Right cardiac atrium (tissue), 5 donors: ENCODE measurements around the gene EPHB1. TPM values are rescaled to one million over a fixed set of nuclear protein-coding genes. Genes with fewer than 3 reads are reported as not detected.

ENCODE experiments used
- ATAC-seq, 2 donors: fragments of 200-7000 bp; cut with Tn5 transposase; one replicate each; pipeline versions ENCODE4 v1.8.0 to v1.9.1; 2020; ENCODE audit warnings: moderate library complexity in 2 of 2, mild to moderate bottlenecking in 1 of 2
- DNase-seq, 3 donors: peaks; one replicate each; pipeline ENCODE4 v3.0.0-alpha.2; 2020
- H3K27ac ChIP-seq: one replicate; pipeline ENCODE4 v1.5.1; 2013; ENCODE audit warnings: mild to moderate bottlenecking, low read length, control low read depth, moderate library complexity
- H3K27me3 ChIP-seq: one replicate; pipeline ENCODE4 v1.6.1; 2013; ENCODE audit not compliant: control insufficient read depth, insufficient read depth
- H3K4me1 ChIP-seq: one replicate; pipeline ENCODE4 v1.6.1; 2013; ENCODE audit warnings: low read length; ENCODE audit not compliant: control insufficient read depth, insufficient read depth
- H3K4me3 ChIP-seq: one replicate; pipeline ENCODE4 v1.5.1; 2013; ENCODE audit warnings: low read length, control low read depth
- H3K9me3 ChIP-seq: one replicate; pipeline ENCODE4 v1.6.1; 2013; ENCODE audit warnings: low read length; ENCODE audit not compliant: control insufficient read depth
- WGBS: extraction: QIAGEN DNeasy Blood & Tissue Kit; methylation state at CpG from one replicate; pipeline ENCODE4 v1.1.7; 2013; 5-methylcytosine and 5-hydroxymethylcytosine counted together
- intact Hi-C, 4 donors: fragments of 100-400 bp; cut with DNase I; formaldehyde crosslinking; loops; one replicate each; pipeline versions ENCODE4 v1.11.0 to v1.14.0; 2022 to 2023
- polyA plus RNA-seq: library from polyadenylated mRNA; stranded (reverse); fragments of 200-250 nt; gene quantifications from one replicate; pipeline ENCODE4 v1.2.3, GENCODE V29; 2013
- total RNA-seq, 4 donors: library from RNA; stranded (reverse); fragmentation: NEBNext Ultra II Directional; extraction: Animal tissue kit (Norgen Biotek cat#: 25700); gene quantifications; one replicate each; pipeline ENCODE4 v1.2.1, GENCODE V29; 2021
- donor health status: healthy with polysubstance abuse.
- donor health status: DM: no; HTN: yes; CAD: no.
- donor health status: DM: no; HTN: no; CAD: no.
- donor health status: DM: no; HTN: yes; CAD: no; lungs with severe emphysema.
- donor health status: DM: yes; HTN: yes; CAD: no.

Gene EPHB1
- total and polyA plus RNA-seq, 5 donors = 0.23 to 1.6 (median 1.1) TPM

- H3K27ac ChIP-seq = no peak overlapping the region
- DNase-seq = no peak
- no peaks in the 10 kb centered on the region for H3K4me1 ChIP-seq
- no peaks in the 10 kb centered on the region for H3K27me3 ChIP-seq
- ATAC-seq = no peak
- H3K9me3 ChIP-seq = no peaks in the 10 kb centered on the region
- H3K4me3 ChIP-seq = no peak overlapping the region
- 94% methylated on average over 6 of the region's 6 CpGs for whole genome bisulfite sequencing
- intact Hi-C loops = no loop called here
Observed at GRCh38 chr3:134849561-134849960, 54.5 kb downstream of the EPHB1 start.

DNA sequence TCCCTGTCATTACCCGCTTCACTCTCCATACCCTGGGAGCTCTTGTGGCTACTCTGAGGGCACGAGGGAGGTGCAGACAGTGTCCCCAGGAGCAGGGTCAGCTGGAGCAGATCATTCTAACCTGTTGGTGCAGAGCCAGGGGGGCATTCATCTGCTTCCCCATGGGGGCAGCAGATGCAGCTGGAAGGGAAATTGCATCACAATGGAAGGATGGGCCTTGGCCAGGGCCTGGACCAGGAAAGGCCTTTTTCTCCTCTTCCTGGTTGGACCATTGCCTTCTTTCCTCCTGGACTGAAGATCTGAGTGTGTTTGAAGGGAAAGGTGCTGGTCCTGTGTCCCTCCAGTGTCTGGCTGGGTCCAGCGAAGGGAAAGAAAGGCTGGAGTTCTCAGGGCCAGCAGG is 55.7 kb downstream of the EPHB1 start:
- no peak overlapping the region for H3K27ac ChIP-seq
- no peaks in the 10 kb centered on the region for H3K27me3 ChIP-seq
- no peak overlapping the region for H3K4me3 ChIP-seq
- H3K4me1 ChIP-seq = no peaks in the 10 kb centered on the region
- intact Hi-C loops = no loop called here
- ATAC-seq = no peak
- DNase-seq = no peak
- no peaks in the 10 kb centered on the region for H3K9me3 ChIP-seq
- WGBS = 69% methylated on average over 3 of the region's 3 CpGs

DNA sequence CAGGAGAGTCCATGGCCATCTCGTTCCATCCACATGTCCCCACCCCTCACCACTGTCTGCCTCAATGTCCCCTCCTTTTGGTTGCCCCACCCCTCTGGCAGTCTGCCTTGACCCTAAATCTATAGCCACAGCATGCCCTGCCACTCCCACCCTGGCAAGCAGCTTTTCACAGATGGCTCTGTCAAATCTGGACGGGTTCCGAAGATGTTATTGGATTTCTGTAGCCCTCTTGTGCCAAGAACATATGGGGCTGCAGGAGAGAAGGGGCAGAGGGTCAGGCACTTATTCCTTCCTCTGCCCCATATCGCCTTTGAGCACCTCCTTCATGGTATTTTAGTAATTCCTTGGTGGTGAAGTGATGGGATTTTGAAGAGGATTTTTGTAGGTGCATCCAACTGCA is 57.1 kb downstream of the EPHB1 start:
- Histone ChIP-seq H3K9me3 (no peaks in the 10 kb centered on the region), H3K27ac (no peak overlapping the region), H3K4me3 (no peak overlapping the region), H3K4me1 (no peaks in the 10 kb centered on the region), H3K27me3 (no peaks in the 10 kb centered on the region)
- ATAC-seq (no peak), DNase-seq (no peak)
- intact Hi-C loops = no loop called here
- 61% methylated on average over 4 of the region's 4 CpGs for WGBS

- no peaks in the 10 kb centered on the region for H3K9me3 ChIP-seq
- no peaks in the 10 kb centered on the region for H3K27me3 ChIP-seq
- H3K27ac ChIP-seq = no peak overlapping the region
- H3K4me3 ChIP-seq = no peak overlapping the region
- ATAC-seq (no peak), DNase-seq (no peak)
- no peaks in the 10 kb centered on the region for H3K4me1 ChIP-seq
- 68% methylated on average over 4 of the region's 4 CpGs for whole genome bisulfite sequencing
- intact Hi-C loops = no loop called here
Observed at GRCh38 chr3:134852893-134853351, 57.9 kb downstream of the EPHB1 start.

DNA sequence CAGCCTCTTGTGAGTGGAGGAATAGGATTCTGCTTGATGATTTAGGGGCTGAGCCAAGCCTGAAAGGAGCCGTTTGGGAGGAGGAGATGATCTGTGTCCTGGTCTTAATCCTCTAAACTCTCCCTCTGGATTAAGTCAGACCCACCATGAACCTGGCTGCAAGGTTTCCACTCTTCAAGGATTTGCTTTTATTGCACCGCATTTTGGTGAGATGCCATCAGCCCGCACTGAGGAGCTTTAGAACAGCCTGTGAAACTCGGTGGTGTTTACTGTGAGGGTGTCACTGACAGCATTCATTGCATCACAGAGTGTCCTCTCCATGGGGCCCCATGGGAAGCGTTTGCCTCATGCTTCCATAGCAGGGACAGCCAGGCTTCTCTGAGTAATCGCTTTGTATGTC is 59.2 kb downstream of the EPHB1 start:
- no peaks in the 10 kb centered on the region for H3K27me3 ChIP-seq
- intact Hi-C loops = no loop called here
- 71% methylated on average over 6 of the region's 6 CpGs for WGBS
- DNase-seq (no peak), ATAC-seq (no peak)
- H3K4me1 ChIP-seq = no peaks in the 10 kb centered on the region
- no peak overlapping the region for H3K4me3 ChIP-seq
- H3K27ac ChIP-seq = no peak overlapping the region
- no peaks in the 10 kb centered on the region for H3K9me3 ChIP-seq

DNA sequence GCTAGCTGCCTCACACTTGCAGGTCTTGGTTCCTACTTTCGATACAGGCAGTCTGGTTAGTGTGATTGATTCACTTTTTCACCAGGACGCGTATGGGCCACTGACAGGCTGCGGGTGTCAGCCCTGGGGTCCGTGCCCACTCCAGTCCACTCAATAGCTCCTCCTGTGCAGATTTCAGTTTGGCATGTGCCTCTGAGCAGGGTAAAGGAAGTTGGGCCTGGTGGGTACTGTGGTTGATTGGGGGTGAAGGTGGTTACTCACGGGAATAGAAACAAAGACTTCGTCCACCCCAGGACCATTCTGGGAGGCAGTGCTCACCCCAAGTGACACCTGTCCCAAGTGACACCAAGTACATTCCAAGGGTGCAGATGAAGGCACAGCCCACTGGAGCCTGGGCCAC is 62.3 kb downstream of the EPHB1 start:
- no peaks in the 10 kb centered on the region for H3K9me3 ChIP-seq
- H3K4me1 ChIP-seq = no peaks in the 10 kb centered on the region
- H3K27ac ChIP-seq = no peak overlapping the region
- no peak overlapping the region for H3K4me3 ChIP-seq
- no peak for DNase-seq
- 88% methylated on average over 7 of the region's 7 CpGs for WGBS
- no peaks in the 10 kb centered on the region for H3K27me3 ChIP-seq
- no peak for ATAC-seq
- intact Hi-C loops = no loop called here

- no peaks in the 10 kb centered on the region for H3K9me3 ChIP-seq
- ATAC-seq (no peak), DNase-seq (no peak)
- no peak overlapping the region for H3K4me3 ChIP-seq
- H3K27me3 ChIP-seq = no peaks in the 10 kb centered on the region
- intact Hi-C loops = no loop called here
- no peaks in the 10 kb centered on the region for H3K4me1 ChIP-seq
- H3K27ac ChIP-seq = no peak overlapping the region
Observed at GRCh38 chr3:134857776-134858362, 62.8 kb downstream of the EPHB1 start.

GRCh38 chr3:134858441-134859035 is 63.5 kb downstream of the EPHB1 start:
- no peaks in the 10 kb centered on the region for H3K9me3 ChIP-seq
- intact Hi-C loops = no loop called here
- no peak overlapping the region for H3K27ac ChIP-seq
- 45% methylated on average over 7 of the region's 7 CpGs for WGBS
- DNase-seq (no peak), ATAC-seq (no peak)
- no peaks in the 10 kb centered on the region for H3K4me1 ChIP-seq
- H3K27me3 ChIP-seq = no peaks in the 10 kb centered on the region
- H3K4me3 ChIP-seq = no peak overlapping the region

GRCh38 chr3:134859341-134859740 is 64.3 kb downstream of the EPHB1 start:
- no peaks in the 10 kb centered on the region for H3K4me1 ChIP-seq
- no peak overlapping the region for H3K4me3 ChIP-seq
- WGBS = 76% methylated on average over 1 of the region's 1 CpG
- no peak overlapping the region for H3K27ac ChIP-seq
- no peaks in the 10 kb centered on the region for H3K27me3 ChIP-seq
- intact Hi-C loops = no loop called here
- ATAC-seq (no peak), DNase-seq (no peak)
- H3K9me3 ChIP-seq = no peaks in the 10 kb centered on the region

DNA sequence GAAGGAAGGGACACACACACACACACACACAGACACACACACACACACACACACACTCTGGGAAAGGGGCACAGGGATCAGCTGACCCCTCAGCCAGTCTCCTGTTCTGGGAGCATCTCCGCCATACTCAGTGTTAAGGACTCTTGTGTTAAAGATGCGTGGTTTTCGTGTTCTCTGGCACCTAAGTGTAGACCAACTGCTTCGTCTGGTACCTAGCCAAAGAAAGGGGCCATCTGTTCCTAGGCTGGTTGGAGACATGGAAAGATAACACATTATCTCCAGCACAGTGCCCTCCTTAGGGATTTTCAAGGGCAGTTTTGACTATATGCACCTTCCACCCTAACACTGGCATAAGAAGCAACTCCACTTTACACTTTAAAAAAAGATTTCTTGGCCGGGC is 65.1 kb downstream of the EPHB1 start:
- 85% methylated on average over 5 of the region's 5 CpGs for WGBS
- ATAC-seq (no peak), DNase-seq (no peak)
- Histone ChIP-seq H3K9me3 (no peaks in the 10 kb centered on the region), H3K4me3 (no peak overlapping the region), H3K27ac (no peak overlapping the region), H3K4me1 (no peaks in the 10 kb centered on the region), H3K27me3 (no peaks in the 10 kb centered on the region)
- intact Hi-C loops = no loop called here

DNA sequence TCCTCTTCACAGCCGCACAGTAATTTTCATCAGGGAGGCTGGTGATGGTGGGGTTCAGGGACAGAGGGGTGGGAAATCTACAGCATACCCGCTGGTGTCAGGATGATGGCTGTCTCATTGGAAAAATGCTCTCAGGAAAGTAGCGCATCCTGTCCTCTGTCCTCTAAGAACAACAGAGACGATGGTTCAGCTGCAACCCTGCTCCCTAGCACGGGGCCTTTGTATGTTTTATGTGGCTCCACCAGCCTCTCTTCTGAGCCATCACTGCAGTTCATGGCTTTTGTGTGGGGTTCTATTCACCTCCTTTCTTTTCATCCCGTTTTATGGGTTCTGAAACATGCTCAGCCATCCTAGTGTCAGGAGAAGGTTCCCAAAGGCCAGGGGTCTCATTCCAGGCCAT is 68.9 kb downstream of the EPHB1 start:
- intact Hi-C loops = no loop called here
- H3K4me1 ChIP-seq = no peaks in the 10 kb centered on the region
- WGBS = 67% methylated on average over 6 of the region's 6 CpGs

DNA sequence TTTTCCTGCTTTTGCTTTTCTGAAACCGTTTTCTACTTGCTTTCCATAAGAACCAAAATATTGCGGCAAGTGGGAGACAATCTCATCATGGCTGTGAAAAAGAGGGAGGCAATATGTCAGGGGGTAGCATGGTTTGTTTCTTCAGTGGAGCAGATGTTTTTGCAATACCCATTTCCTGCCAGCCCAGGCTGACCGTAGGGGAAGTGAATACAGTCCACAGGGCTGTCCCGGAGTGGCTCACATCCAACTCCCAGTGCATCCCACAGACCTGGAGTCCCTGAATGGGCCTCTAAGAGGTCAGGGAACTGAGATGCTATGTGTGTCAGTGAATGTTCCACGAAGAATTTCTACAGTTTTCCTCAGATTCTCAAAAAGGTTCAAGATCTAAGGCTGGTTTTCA is 69.6 kb downstream of the EPHB1 start:
- no peaks in the 10 kb centered on the region for H3K9me3 ChIP-seq
- no peaks in the 10 kb centered on the region for H3K27me3 ChIP-seq
- H3K4me1 ChIP-seq = no peaks in the 10 kb centered on the region
- no peak overlapping the region for H3K4me3 ChIP-seq
- intact Hi-C loops = no loop called here
- DNase-seq = peak in 2 of 3 donors; percentile 25 to 63
- peak; percentile 40 to 59 for ATAC-seq
- 32% methylated on average over 5 of the region's 5 CpGs for WGBS
- H3K27ac ChIP-seq = no peak overlapping the region

More for the DNA sequence above, 68.9 kb downstream of the EPHB1 start:
- ATAC-seq = no peak
- Histone ChIP-seq H3K4me3 (no peak overlapping the region), H3K27me3 (no peaks in the 10 kb centered on the region), H3K27ac (no peak overlapping the region), H3K9me3 (no peaks in the 10 kb centered on the region)
- no peak for DNase-seq
